ENCODE results near the gene IL1B. TPM values are rescaled to one million over a fixed set of nuclear protein-coding genes. Genes with fewer than 3 reads are reported as not detected.

The IL1B gene
- total RNA-seq, 1 donor from 2014 or later = not detected

DNA sequence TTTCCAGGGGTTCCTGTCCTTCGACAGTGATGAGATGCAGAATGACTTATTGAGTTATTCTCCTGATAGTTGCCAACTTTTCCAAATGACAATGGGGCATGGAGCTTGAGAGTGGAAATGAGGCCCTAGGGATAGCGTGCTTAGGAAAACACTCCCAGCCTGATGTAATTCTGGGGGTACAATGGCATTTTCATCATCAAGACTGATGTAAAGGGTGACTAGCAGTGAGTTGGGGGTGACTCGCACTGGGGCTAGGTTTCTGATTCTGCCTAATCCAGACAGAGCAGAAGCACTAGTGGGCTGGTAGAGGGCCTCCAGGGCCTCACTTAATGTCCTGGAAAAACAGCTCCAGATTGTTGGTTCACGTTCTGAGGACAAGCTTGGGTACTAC lies 40.4 kb upstream of the IL1B start:
- no peaks in the 10 kb centered on the region for H3K36me3 Mint-ChIP-seq (ENCODE audit: unreplicated experiment)
- no peak for DNase-seq (ENCODE audit: extremely low spot score, unreplicated experiment)
- H3K4me3 Mint-ChIP-seq (ENCODE audit: unreplicated experiment) = no peak overlapping the region
- H3K27me3 Mint-ChIP-seq (ENCODE audit: unreplicated experiment) = no peaks in the 10 kb centered on the region
- TF ChIP-seq, protein P1, sequence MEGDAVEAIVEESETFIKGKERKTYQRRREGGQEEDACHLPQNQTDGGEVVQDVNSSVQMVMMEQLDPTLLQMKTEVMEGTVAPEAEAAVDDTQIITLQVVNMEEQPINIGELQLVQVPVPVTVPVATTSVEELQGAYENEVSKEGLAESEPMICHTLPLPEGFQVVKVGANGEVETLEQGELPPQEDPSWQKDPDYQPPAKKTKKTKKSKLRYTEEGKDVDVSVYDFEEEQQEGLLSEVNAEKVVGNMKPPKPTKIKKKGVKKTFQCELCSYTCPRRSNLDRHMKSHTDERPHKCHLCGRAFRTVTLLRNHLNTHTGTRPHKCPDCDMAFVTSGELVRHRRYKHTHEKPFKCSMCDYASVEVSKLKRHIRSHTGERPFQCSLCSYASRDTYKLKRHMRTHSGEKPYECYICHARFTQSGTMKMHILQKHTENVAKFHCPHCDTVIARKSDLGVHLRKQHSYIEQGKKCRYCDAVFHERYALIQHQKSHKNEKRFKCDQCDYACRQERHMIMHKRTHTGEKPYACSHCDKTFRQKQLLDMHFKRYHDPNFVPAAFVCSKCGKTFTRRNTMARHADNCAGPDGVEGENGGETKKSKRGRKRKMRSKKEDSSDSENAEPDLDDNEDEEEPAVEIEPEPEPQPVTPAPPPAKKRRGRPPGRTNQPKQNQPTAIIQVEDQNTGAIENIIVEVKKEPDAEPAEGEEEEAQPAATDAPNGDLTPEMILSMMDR (IDR thresholded peaks at IDR 0.05) = no peak
- H3K9me3 Mint-ChIP-seq (ENCODE audit: unreplicated experiment) = peaks cover 13% of the 10 kb centered on the region
- peaks cover 18% of the 10 kb centered on the region for H3K4me1 Mint-ChIP-seq (ENCODE audit: unreplicated experiment)
- no peak overlapping the region for H3K27ac Mint-ChIP-seq (ENCODE audit: unreplicated experiment)

DNA sequence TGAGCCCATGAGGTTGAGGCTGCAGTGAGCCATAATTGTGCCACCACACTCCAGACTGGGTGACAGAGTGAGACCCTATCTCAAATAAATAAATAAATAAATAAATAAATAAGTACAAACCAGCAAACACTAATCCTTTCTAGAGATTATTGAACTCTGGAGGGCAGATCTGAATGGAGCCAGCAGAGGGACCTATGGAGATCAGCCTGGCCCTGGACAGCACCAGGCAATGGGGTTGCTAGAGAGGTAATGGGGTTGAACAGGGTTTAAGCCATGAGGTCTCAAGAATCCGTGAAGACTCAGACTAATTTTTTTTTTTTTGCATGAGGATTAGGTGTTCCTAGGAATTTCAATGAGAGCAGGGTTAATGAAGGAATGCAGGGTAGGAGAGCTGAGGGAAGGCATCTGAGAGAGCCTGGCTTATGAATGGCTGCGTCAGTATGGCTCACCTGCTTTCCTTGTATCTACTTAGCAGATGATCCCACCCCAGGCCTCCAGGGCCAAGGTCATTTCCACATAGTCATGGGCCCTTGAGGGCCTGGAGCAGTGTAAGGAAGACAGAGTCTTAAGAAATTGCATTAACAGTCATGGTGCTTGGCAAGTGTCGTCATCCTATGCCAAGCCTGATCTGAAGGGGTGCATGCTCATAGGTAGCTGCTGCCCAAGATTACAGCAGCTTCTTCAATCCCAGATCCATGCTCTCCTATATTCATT lies 39.8 kb upstream of the IL1B start:
- Mint-ChIP-seq H3K4me1 (ENCODE audit: unreplicated experiment) (peaks cover 18% of the 10 kb centered on the region), H3K9me3 (ENCODE audit: unreplicated experiment) (peaks cover 16% of the 10 kb centered on the region), H3K36me3 (ENCODE audit: unreplicated experiment) (no peaks in the 10 kb centered on the region), H3K27me3 (ENCODE audit: unreplicated experiment) (no peaks in the 10 kb centered on the region), H3K27ac (ENCODE audit: unreplicated experiment) (no peak overlapping the region), H3K4me3 (ENCODE audit: unreplicated experiment) (no peak overlapping the region)
- TF ChIP-seq, protein P1 (IDR thresholded peaks at IDR 0.05) = no peak
- DNase-seq (ENCODE audit: extremely low spot score, unreplicated experiment) = no peak

DNA sequence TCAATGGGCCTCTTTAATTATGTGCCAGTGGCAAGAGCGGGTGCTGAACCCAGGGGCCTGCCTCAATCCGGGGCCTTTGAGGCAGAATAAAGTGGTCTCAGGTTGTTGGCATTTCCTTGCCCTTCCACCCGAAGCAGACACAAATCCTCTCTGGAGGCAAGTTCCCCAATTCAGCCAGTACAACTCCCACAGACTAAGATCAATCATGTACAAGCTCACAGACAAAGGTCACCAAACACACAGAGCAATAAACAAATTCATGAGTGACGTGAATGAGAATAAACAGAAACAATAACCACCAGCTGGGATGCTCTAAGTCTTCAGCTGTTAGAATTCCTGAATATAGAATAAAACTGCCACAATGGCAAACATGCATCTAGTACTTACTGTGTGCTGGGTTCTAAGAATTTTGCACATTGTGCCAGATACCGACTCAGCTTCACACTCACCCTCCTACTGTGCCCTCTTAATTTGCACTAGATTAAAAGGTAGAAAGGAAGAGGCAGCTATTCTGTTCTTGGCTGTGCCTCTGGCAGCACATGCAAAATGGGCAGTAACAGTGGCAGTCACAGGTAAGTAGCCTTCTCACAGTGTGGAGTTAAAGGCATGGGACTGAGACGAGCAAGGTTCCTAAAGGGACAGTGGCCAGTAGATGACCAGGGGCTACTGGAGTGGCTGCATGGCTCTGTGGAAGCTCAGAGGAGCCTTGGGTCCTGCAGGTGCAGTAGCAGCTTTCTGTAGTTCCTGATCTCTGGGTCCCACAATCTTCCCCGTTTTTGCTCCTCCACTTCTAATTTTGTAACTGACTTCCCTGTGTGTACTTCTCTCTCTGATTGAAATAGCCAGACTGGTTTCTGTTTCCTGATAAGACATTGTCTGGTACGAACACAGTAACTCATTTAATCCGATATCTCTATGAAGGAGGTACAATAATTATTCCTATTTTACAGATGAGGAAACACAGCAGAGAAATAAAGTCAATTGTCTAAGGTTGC lies 34.6 kb upstream of the IL1B start:
- no peaks in the 10 kb centered on the region for H3K27me3 Mint-ChIP-seq (ENCODE audit: unreplicated experiment)
- H3K4me3 Mint-ChIP-seq (ENCODE audit: unreplicated experiment) = no peak overlapping the region
- TF ChIP-seq, protein P1 (IDR thresholded peaks at IDR 0.05) = no peak
- H3K9me3 Mint-ChIP-seq (ENCODE audit: unreplicated experiment) = peaks cover 17% of the 10 kb centered on the region
- no peak overlapping the region for H3K27ac Mint-ChIP-seq (ENCODE audit: unreplicated experiment)
- DNase-seq (ENCODE audit: extremely low spot score, unreplicated experiment) = no peak
- H3K4me1 Mint-ChIP-seq (ENCODE audit: unreplicated experiment) = peaks cover 16% of the 10 kb centered on the region
- no peaks in the 10 kb centered on the region for H3K36me3 Mint-ChIP-seq (ENCODE audit: unreplicated experiment)

DNA sequence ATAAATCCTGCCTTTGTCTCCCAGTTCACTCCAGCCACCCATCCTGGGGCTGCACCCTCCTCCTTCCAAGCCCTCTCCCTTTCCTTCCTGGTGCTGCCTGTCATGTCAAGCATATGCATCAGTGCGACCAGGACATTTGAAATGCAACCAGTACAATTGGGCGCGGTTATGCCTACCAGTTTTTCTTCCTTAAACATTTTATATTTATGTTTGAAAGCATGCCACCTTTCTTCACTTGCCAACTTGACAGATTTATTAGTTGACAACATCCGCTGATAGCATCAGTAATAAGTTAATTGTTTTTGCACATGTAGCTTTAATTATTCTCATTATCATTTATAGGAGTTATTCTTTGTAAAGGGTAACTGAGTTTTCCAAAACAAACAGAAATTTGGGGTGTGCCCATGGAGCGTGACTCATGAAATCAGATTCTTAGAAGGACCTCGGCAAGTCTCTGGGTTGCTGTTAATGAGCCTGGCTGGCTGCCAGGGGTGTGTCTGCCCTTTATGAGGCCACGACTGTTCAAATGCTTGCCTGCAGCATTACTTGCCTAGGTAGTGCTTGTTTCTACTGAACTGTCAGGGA lies 32.8 kb upstream of the IL1B start:
- Mint-ChIP-seq H3K4me3 (ENCODE audit: unreplicated experiment) (no peak overlapping the region), H3K9me3 (ENCODE audit: unreplicated experiment) (peaks cover 26% of the 10 kb centered on the region), H3K4me1 (ENCODE audit: unreplicated experiment) (peaks cover 16% of the 10 kb centered on the region), H3K27ac (ENCODE audit: unreplicated experiment) (no peak overlapping the region), H3K36me3 (ENCODE audit: unreplicated experiment) (no peaks in the 10 kb centered on the region), H3K27me3 (ENCODE audit: unreplicated experiment) (no peaks in the 10 kb centered on the region)
- TF ChIP-seq, protein P1 (IDR thresholded peaks at IDR 0.05) = no peak
- peak; percentile 84 for DNase-seq (ENCODE audit: extremely low spot score, unreplicated experiment)

All from osteocyte (in vitro differentiated cells).